Lung (tissue), 16 donors: ENCODE measurements around the gene FBXO10. TPM values are rescaled to one million over a fixed set of nuclear protein-coding genes. Genes with fewer than 3 reads are reported as not detected.

Experiments
- ATAC-seq: fragments of 200-7000 bp; cut with Tn5 transposase; one replicate; pipeline ENCODE4 v1.9.1; 2020; ENCODE audit warnings: moderate number of reproducible peaks; ENCODE audit not compliant: insufficient read depth, low FRiP score
- DNase-seq, 3 donors: peaks; one replicate each; pipeline ENCODE4 v3.0.0-alpha.2; 2013 to 2017
- H3K27ac ChIP-seq, 2 donors: one replicate each; pipeline ENCODE4 v1.5.1; 2013; ENCODE audit warnings: mild to moderate bottlenecking in 2 of 2, moderate library complexity in 2 of 2, control low read depth in 1 of 2, inconsistent platforms in 1 of 2, low read depth in 1 of 2, low read length in 1 of 2
- H3K27me3 ChIP-seq, 3 donors: one replicate each; pipeline ENCODE4 v1.5.1; 2013; ENCODE audit warnings: low read length in 2 of 3; ENCODE audit not compliant: control insufficient read depth in 3 of 3, insufficient read depth in 3 of 3
- H3K36me3 ChIP-seq, 4 donors: one replicate each; pipeline ENCODE4 v1.5.1; 2013; ENCODE audit warnings: low read length in 4 of 4, mild to moderate bottlenecking in 1 of 4, moderate library complexity in 1 of 4; ENCODE audit not compliant: control insufficient read depth in 4 of 4, insufficient read depth in 4 of 4
- H3K4me1 ChIP-seq, 5 donors: one replicate each; pipeline ENCODE4 v1.5.1; 2013; ENCODE audit warnings: low read length in 5 of 5, mild to moderate bottlenecking in 2 of 5, moderate library complexity in 1 of 5; ENCODE audit not compliant: control insufficient read depth in 5 of 5, insufficient read depth in 5 of 5
- H3K4me3 ChIP-seq: one replicate; pipeline ENCODE4 v1.5.1; 2013; ENCODE audit warnings: mild to moderate bottlenecking, control low read depth, moderate library complexity
- H3K9ac ChIP-seq, 2 donors: one replicate each; pipeline ENCODE4 v1.5.1; 2013; ENCODE audit warnings: low read length in 2 of 2, control low read depth in 1 of 2; ENCODE audit not compliant: insufficient read depth in 1 of 2
- H3K9me3 ChIP-seq, 4 donors: one replicate each; pipeline ENCODE4 v1.5.1; 2013; ENCODE audit warnings: low read length in 3 of 4, mild to moderate bottlenecking in 1 of 4, moderate library complexity in 1 of 4; ENCODE audit not compliant: control insufficient read depth in 4 of 4, insufficient read depth in 3 of 4
- CTCF ChIP-seq: IDR thresholded peaks from 2 replicates; pipeline ENCODE4 v1.5.1; 2012; ENCODE audit warnings: mild to moderate bottlenecking; ENCODE audit errors: control extremely low read depth, extremely low read depth
- WGBS, 2 donors: extraction: QIAGEN DNeasy Blood & Tissue Kit; methylation state at CpG; one replicate each; pipeline ENCODE4 v1.1.7; 2013; 5-methylcytosine and 5-hydroxymethylcytosine counted together
- long read RNA-seq, 5 donors: transcript quantifications; one replicate each; lab custom pipeline, GENCODE V29; 2026
- polyA plus RNA-seq, 2 donors: library from polyadenylated mRNA; stranded (reverse); fragments of 200-250 nt; gene quantifications; one replicate each; pipeline ENCODE4 v1.2.1, GENCODE V29; 2013
- total RNA-seq, 2 donors: library from RNA; depleted of rRNA in 1 of 2; stranded (reverse); fragments of >200 nt in 1 of 2; gene quantifications; one replicate each; pipeline ENCODE4 v1.2.1, GENCODE V29; 2014 to 2021
- donor health status: control.
- donor health status: control.
- donor health status: Bipolar disorder and iron deficiency.
- donor health status: healthy.
- donor health status: DM: yes; HTN: yes; CAD: no.

The FBXO10 gene
- total RNA-seq, result 1 to 10 TPM; 3.9 to 6.3 TPM
- polyA plus RNA-seq, result 1 to 10 TPM; 2.6 to 4.0 TPM
- long read RNA-seq, donor 1, full-length matches to known transcripts, result 1 of 1 reads
- long read RNA-seq, donor 1, partial matches to known transcripts, result 0 of 1 reads
- long read RNA-seq, donor 1, other reads (novel, unspliced or antisense), result 0 of 1 reads
- long read RNA-seq, donor 2, result 0 reads
- long read RNA-seq, donor 3, result 0 reads
- long read RNA-seq, donor 4, result 0 reads
- long read RNA-seq, donor 5, full-length matches to known transcripts, result 1 of 1 reads
- long read RNA-seq, donor 5, partial matches to known transcripts, result 0 of 1 reads
- long read RNA-seq, donor 5, other reads (novel, unspliced or antisense), result 0 of 1 reads

- Histone ChIP-seq H3K27me3 (no peaks in the 10 kb centered on the region), H3K9me3 (no peaks in the 10 kb centered on the region), H3K36me3 (peaks cover 0 to 6% (median 1%) of the 10 kb centered on the region in 4 donors), H3K4me1 (peaks cover 0 to 18% (median 7%) of the 10 kb centered on the region in 5 donors), H3K27ac (peak within 1 kb of the TSS; percentile 82 to 85), H3K9ac (peak within 1 kb of the TSS; percentile 65 to 88), H3K4me3 (peak within 1 kb of the TSS; percentile 81)
- 0 to 1% methylated on average over 66 to 81 of the region's 81 CpGs for WGBS, 2 donors
- peak; percentile 92 for ATAC-seq
- no peak for TF ChIP-seq CTCF
- peak; percentile 88 to 92 (median 90) for DNase-seq
Measured at GRCh38 chr9:37575921-37576721, at the start of gene FBXO10. Gene FBXO10, minus strand, starts transcription at chr9:37576380. Its CDS starts 34,612 bp downstream, at chr9:37541768.

- ATAC-seq (no peak), DNase-seq (no peak)
- no peaks in the 10 kb centered on the region for H3K9me3 ChIP-seq
- H3K27me3 ChIP-seq, result peaks cover 0 to 4% (median 3%) of the 10 kb centered on the region in 3 donors
- H3K36me3 ChIP-seq, result no peaks in the 10 kb centered on the region
- no peak overlapping the region for H3K4me3 ChIP-seq
- H3K4me1 ChIP-seq, result peaks cover 0 to 2% (median 0%) of the 10 kb centered on the region in 5 donors
- 87 to 90% methylated on average over 12 of the region's 12 CpGs for WGBS, 2 donors
- no peak overlapping the region for H3K9ac ChIP-seq
- TF ChIP-seq CTCF, result no peak
- H3K27ac ChIP-seq, result no peak overlapping the region
Measured at GRCh38 chr9:37625758-37626147, 49.6 kb upstream of the FBXO10 start.

GRCh38 chr9:37625036-37625757 lies 49.0 kb upstream of the FBXO10 start:
- Histone ChIP-seq H3K36me3 (no peaks in the 10 kb centered on the region), H3K27ac (no peak overlapping the region), H3K4me3 (no peak overlapping the region), H3K4me1 (peaks cover 0 to 2% (median 0%) of the 10 kb centered on the region in 5 donors), H3K9ac (no peak overlapping the region), H3K27me3 (peaks cover 0 to 4% (median 3%) of the 10 kb centered on the region in 3 donors), H3K9me3 (no peaks in the 10 kb centered on the region)
- 31 to 55% methylated on average over 5 of the region's 5 CpGs for WGBS, 2 donors
- DNase-seq (no peak), ATAC-seq (no peak)
- no peak for TF ChIP-seq CTCF
